Measurements from ENCODE around the gene FJX1. TPM values are rescaled to one million over a fixed set of nuclear protein-coding genes. Genes with fewer than 3 reads are reported as not detected.

The FJX1 gene
- total RNA-seq, 1 donor from 2014 or later, result 0.09 TPM

GRCh38 chr11:35624781-35625180 is 6.5 kb downstream of the FJX1 start:
- intact Hi-C loops (cut with micrococcal nuclease), result no loop called here

GRCh38 chr11:35626501-35626900 is 8.2 kb downstream of the FJX1 start:
- no peak for DNase-seq (ENCODE audit: low spot score)
- Mint-ChIP-seq H3K36me3 (ENCODE audit: low read depth) (no peaks in the 10 kb centered on the region), H3K27ac (no peak overlapping the region), H3K4me3 (ENCODE audit: low read depth) (no peak overlapping the region), H3K4me1 (ENCODE audit: low read depth) (no peaks in the 10 kb centered on the region), H3K27me3 (ENCODE audit: low read depth) (peaks cover 49% of the 10 kb centered on the region), H3K9me3 (no peaks in the 10 kb centered on the region)
- intact Hi-C loops (cut with micrococcal nuclease), result no loop called here

More at GRCh38 chr11:35624781-35625180, 6.5 kb downstream of the FJX1 start:
- no peak for DNase-seq (ENCODE audit: low spot score)
- H3K36me3 Mint-ChIP-seq (ENCODE audit: low read depth), result no peaks in the 10 kb centered on the region
- no peak overlapping the region for H3K27ac Mint-ChIP-seq
- peaks cover 2% of the 10 kb centered on the region for H3K4me1 Mint-ChIP-seq (ENCODE audit: low read depth)
- H3K27me3 Mint-ChIP-seq (ENCODE audit: low read depth), result peaks cover 63% of the 10 kb centered on the region
- no peaks in the 10 kb centered on the region for H3K9me3 Mint-ChIP-seq
- no peak overlapping the region for H3K4me3 Mint-ChIP-seq (ENCODE audit: low read depth)

GRCh38 chr11:35629511-35629910 is 11.3 kb downstream of the FJX1 start:
- no peaks in the 10 kb centered on the region for H3K4me1 Mint-ChIP-seq (ENCODE audit: low read depth)
- no peaks in the 10 kb centered on the region for H3K9me3 Mint-ChIP-seq
- intact Hi-C loops (cut with micrococcal nuclease), result no loop called here
- no peak overlapping the region for H3K4me3 Mint-ChIP-seq (ENCODE audit: low read depth)
- peaks cover 28% of the 10 kb centered on the region for H3K27me3 Mint-ChIP-seq (ENCODE audit: low read depth)
- H3K36me3 Mint-ChIP-seq (ENCODE audit: low read depth), result no peaks in the 10 kb centered on the region
- DNase-seq (ENCODE audit: low spot score), result no peak
- no peak overlapping the region for H3K27ac Mint-ChIP-seq

- Mint-ChIP-seq H3K36me3 (ENCODE audit: low read depth) (no peaks in the 10 kb centered on the region), H3K27ac (no peak overlapping the region), H3K9me3 (no peaks in the 10 kb centered on the region), H3K4me3 (ENCODE audit: low read depth) (no peak overlapping the region), H3K4me1 (ENCODE audit: low read depth) (no peaks in the 10 kb centered on the region), H3K27me3 (ENCODE audit: low read depth) (peaks cover 28% of the 10 kb centered on the region)
- no peak for DNase-seq (ENCODE audit: low spot score)
- intact Hi-C loops (cut with micrococcal nuclease), result no loop called here
Measured at GRCh38 chr11:35629914-35630313, 11.7 kb downstream of the FJX1 start.

GRCh38 chr11:35631891-35632290 is 13.6 kb downstream of the FJX1 start:
- DNase-seq (ENCODE audit: low spot score), result no peak
- Mint-ChIP-seq H3K36me3 (ENCODE audit: low read depth) (no peaks in the 10 kb centered on the region), H3K27ac (no peak overlapping the region), H3K27me3 (ENCODE audit: low read depth) (peaks cover 29% of the 10 kb centered on the region), H3K4me3 (ENCODE audit: low read depth) (no peak overlapping the region), H3K9me3 (no peaks in the 10 kb centered on the region), H3K4me1 (ENCODE audit: low read depth) (no peaks in the 10 kb centered on the region)
- intact Hi-C loops (cut with micrococcal nuclease), result no loop called here

- intact Hi-C loops (cut with micrococcal nuclease), result no loop called here
- Mint-ChIP-seq H3K9me3 (no peaks in the 10 kb centered on the region), H3K4me1 (ENCODE audit: low read depth) (no peaks in the 10 kb centered on the region), H3K27ac (no peak overlapping the region), H3K4me3 (ENCODE audit: low read depth) (no peak overlapping the region), H3K36me3 (ENCODE audit: low read depth) (no peaks in the 10 kb centered on the region), H3K27me3 (ENCODE audit: low read depth) (peaks cover 27% of the 10 kb centered on the region)
- no peak for DNase-seq (ENCODE audit: low spot score)
Measured at GRCh38 chr11:35632301-35632700, 14.0 kb downstream of the FJX1 start.

- Mint-ChIP-seq H3K9me3 (no peaks in the 10 kb centered on the region), H3K4me1 (ENCODE audit: low read depth) (no peaks in the 10 kb centered on the region), H3K27me3 (ENCODE audit: low read depth) (peaks cover 28% of the 10 kb centered on the region), H3K36me3 (ENCODE audit: low read depth) (no peaks in the 10 kb centered on the region), H3K4me3 (ENCODE audit: low read depth) (no peak overlapping the region), H3K27ac (no peak overlapping the region)
- DNase-seq (ENCODE audit: low spot score), result no peak
- intact Hi-C loops (cut with micrococcal nuclease), result no loop called here
Measured at GRCh38 chr11:35633827-35634423, 15.7 kb downstream of the FJX1 start.

- intact Hi-C loops (cut with micrococcal nuclease), result no loop called here
- Mint-ChIP-seq H3K4me3 (ENCODE audit: low read depth) (no peak overlapping the region), H3K36me3 (ENCODE audit: low read depth) (no peaks in the 10 kb centered on the region), H3K27ac (no peak overlapping the region), H3K27me3 (ENCODE audit: low read depth) (peaks cover 27% of the 10 kb centered on the region), H3K4me1 (ENCODE audit: low read depth) (no peaks in the 10 kb centered on the region), H3K9me3 (no peaks in the 10 kb centered on the region)
- DNase-seq (ENCODE audit: low spot score), result no peak
Measured at GRCh38 chr11:35635933-35636332, 17.7 kb downstream of the FJX1 start.

GRCh38 chr11:35639591-35640179 is 21.4 kb downstream of the FJX1 start:
- no peak for DNase-seq (ENCODE audit: low spot score)
- Mint-ChIP-seq H3K9me3 (no peaks in the 10 kb centered on the region), H3K27ac (no peak overlapping the region)

GRCh38 chr11:35641171-35641897 is 23.1 kb downstream of the FJX1 start:
- H3K27ac Mint-ChIP-seq, result no peak overlapping the region
- H3K4me3 Mint-ChIP-seq (ENCODE audit: low read depth), result no peak overlapping the region
- H3K4me1 Mint-ChIP-seq (ENCODE audit: low read depth), result no peaks in the 10 kb centered on the region
- no peaks in the 10 kb centered on the region for H3K9me3 Mint-ChIP-seq
- H3K27me3 Mint-ChIP-seq (ENCODE audit: low read depth), result peaks cover 21% of the 10 kb centered on the region
- intact Hi-C loops (cut with micrococcal nuclease), result no loop called here
- no peaks in the 10 kb centered on the region for H3K36me3 Mint-ChIP-seq (ENCODE audit: low read depth)
- no peak for DNase-seq (ENCODE audit: low spot score)

More at GRCh38 chr11:35639591-35640179, 21.4 kb downstream of the FJX1 start:
- intact Hi-C loops (cut with micrococcal nuclease), result no loop called here
- Mint-ChIP-seq H3K27me3 (ENCODE audit: low read depth) (peaks cover 27% of the 10 kb centered on the region), H3K4me3 (ENCODE audit: low read depth) (no peak overlapping the region), H3K36me3 (ENCODE audit: low read depth) (no peaks in the 10 kb centered on the region), H3K4me1 (ENCODE audit: low read depth) (no peaks in the 10 kb centered on the region)

GRCh38 chr11:35641964-35642363 is 23.7 kb downstream of the FJX1 start:
- no peaks in the 10 kb centered on the region for H3K9me3 Mint-ChIP-seq
- no peak overlapping the region for H3K27ac Mint-ChIP-seq
- intact Hi-C loops (cut with micrococcal nuclease), result no loop called here
- H3K4me3 Mint-ChIP-seq (ENCODE audit: low read depth), result no peak overlapping the region
- DNase-seq (ENCODE audit: low spot score), result no peak
- no peaks in the 10 kb centered on the region for H3K36me3 Mint-ChIP-seq (ENCODE audit: low read depth)
- H3K27me3 Mint-ChIP-seq (ENCODE audit: low read depth), result peaks cover 19% of the 10 kb centered on the region
- H3K4me1 Mint-ChIP-seq (ENCODE audit: low read depth), result no peaks in the 10 kb centered on the region

GRCh38 chr11:35647421-35648093 is 29.3 kb downstream of the FJX1 start:
- Mint-ChIP-seq H3K4me3 (ENCODE audit: low read depth) (no peak overlapping the region), H3K27ac (no peak overlapping the region), H3K27me3 (ENCODE audit: low read depth) (peaks cover 20% of the 10 kb centered on the region), H3K4me1 (ENCODE audit: low read depth) (no peaks in the 10 kb centered on the region), H3K9me3 (no peaks in the 10 kb centered on the region), H3K36me3 (ENCODE audit: low read depth) (no peaks in the 10 kb centered on the region)
- DNase-seq (ENCODE audit: low spot score), result no peak
- intact Hi-C loops (cut with micrococcal nuclease), result no loop called here

GRCh38 chr11:35650006-35650405 is 31.7 kb downstream of the FJX1 start:
- Mint-ChIP-seq H3K4me3 (ENCODE audit: low read depth) (no peak overlapping the region), H3K27ac (no peak overlapping the region), H3K4me1 (ENCODE audit: low read depth) (no peaks in the 10 kb centered on the region), H3K9me3 (no peaks in the 10 kb centered on the region), H3K36me3 (ENCODE audit: low read depth) (no peaks in the 10 kb centered on the region), H3K27me3 (ENCODE audit: low read depth) (peaks cover 30% of the 10 kb centered on the region)
- DNase-seq (ENCODE audit: low spot score), result no peak
- intact Hi-C loops (cut with micrococcal nuclease), result no loop called here
